Astrocyte of the spinal cord (primary cell): Measurements from ENCODE around the gene MMEL1.

ENCODE experiments used
- DNase-seq: peaks from one replicate; pipeline ENCODE4 v3.0.0; 2011; ENCODE audit warnings: low read depth, low spot score
- H3K4me3 ChIP-seq: 2 replicates; pipeline ENCODE4 v1.5.1; 2011; ENCODE audit warnings: low read depth, mild to moderate bottlenecking, low read length, moderate library complexity
- in situ Hi-C: cut with HindIII; loops from 2 replicates; pipeline ENCODE4 v1.10.0; 2017; ENCODE audit warnings: low sequenced_read_pairs
- TF ChIP-seq, protein P1 (sequence below): IDR thresholded peaks from 2 replicates; pipeline ENCODE4 v1.5.1; 2012; ENCODE audit warnings: low read depth, mild to moderate bottlenecking, low read length, inconsistent platforms

MMEL1 gene

GRCh38 chr1:2623571-2624337 is 9.1 kb downstream of the MMEL1 start:
- no peak overlapping the region for H3K4me3 ChIP-seq
- in situ Hi-C loops: no loop called here
- no peak for DNase-seq
- TF ChIP-seq, protein P1, sequence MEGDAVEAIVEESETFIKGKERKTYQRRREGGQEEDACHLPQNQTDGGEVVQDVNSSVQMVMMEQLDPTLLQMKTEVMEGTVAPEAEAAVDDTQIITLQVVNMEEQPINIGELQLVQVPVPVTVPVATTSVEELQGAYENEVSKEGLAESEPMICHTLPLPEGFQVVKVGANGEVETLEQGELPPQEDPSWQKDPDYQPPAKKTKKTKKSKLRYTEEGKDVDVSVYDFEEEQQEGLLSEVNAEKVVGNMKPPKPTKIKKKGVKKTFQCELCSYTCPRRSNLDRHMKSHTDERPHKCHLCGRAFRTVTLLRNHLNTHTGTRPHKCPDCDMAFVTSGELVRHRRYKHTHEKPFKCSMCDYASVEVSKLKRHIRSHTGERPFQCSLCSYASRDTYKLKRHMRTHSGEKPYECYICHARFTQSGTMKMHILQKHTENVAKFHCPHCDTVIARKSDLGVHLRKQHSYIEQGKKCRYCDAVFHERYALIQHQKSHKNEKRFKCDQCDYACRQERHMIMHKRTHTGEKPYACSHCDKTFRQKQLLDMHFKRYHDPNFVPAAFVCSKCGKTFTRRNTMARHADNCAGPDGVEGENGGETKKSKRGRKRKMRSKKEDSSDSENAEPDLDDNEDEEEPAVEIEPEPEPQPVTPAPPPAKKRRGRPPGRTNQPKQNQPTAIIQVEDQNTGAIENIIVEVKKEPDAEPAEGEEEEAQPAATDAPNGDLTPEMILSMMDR: no peak

GRCh38 chr1:2617971-2618470 is 14.8 kb downstream of the MMEL1 start:
- TF ChIP-seq, protein P1: no peak
- no peak overlapping the region for H3K4me3 ChIP-seq
- DNase-seq: no peak
- in situ Hi-C loops: no loop called here

DNA sequence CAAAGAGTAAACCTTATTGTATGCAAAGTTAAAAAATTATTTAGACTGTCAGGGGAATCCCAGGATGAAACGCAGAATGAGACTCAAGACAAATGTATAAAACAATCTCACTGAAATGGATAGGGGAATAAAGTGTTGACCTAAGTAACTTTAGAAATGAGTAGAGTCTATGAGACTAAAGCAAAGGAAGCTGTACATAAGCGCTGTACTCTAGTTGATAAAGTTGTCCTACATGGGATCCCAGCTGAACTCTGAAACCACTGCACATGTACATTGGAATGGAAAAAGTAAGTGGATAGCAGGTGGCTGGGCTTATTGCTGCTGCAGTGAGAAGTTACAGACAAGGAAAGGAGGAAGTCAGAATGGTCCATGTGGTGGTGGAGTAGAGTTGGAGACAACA is 18.7 kb downstream of the MMEL1 start:
- no peak for DNase-seq
- H3K4me3 ChIP-seq: no peak overlapping the region
- TF ChIP-seq, protein P1: no peak
- in situ Hi-C loops: no loop called here

DNA sequence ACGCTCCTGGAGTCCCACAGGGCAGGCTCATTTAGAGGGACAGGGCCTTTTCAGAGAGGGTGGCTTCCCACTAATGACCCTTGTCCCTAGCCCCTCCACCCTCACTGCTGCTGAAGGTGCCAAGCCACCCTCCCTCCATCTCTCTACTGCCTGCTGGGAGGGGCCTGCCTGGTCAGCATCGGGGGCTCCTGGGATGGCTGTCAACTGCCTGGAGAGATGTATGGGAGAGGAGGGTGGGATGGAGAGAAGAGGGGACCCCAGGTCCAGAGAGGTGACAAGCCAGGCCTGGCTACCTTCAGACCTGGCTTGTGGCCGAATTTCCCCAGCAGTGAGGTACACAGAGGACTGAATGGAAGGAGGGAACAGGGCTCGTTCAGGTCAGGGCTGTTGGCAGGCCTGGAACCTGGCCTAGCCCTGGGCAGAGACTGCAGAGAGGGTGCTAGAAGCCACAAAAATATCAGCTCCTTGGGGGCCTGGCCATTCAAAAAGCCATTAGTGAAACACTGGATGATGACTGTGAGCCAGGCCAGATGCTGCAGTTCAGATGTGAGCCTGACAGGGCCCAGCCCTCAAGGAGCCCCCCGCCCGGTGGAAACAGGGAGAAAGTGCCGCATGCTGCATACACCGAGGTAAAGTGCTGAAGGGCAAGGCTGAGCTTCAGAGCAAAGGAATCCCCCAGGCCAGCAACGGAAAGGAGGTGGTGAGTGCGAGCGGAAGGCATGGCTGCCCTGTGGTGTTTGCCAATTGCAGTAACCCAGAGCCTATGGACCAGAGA is 20.0 kb downstream of the MMEL1 start:
- in situ Hi-C loops: no loop called here
- no peak for DNase-seq
- no peak overlapping the region for H3K4me3 ChIP-seq
- TF ChIP-seq, protein P1: no peak

DNA sequence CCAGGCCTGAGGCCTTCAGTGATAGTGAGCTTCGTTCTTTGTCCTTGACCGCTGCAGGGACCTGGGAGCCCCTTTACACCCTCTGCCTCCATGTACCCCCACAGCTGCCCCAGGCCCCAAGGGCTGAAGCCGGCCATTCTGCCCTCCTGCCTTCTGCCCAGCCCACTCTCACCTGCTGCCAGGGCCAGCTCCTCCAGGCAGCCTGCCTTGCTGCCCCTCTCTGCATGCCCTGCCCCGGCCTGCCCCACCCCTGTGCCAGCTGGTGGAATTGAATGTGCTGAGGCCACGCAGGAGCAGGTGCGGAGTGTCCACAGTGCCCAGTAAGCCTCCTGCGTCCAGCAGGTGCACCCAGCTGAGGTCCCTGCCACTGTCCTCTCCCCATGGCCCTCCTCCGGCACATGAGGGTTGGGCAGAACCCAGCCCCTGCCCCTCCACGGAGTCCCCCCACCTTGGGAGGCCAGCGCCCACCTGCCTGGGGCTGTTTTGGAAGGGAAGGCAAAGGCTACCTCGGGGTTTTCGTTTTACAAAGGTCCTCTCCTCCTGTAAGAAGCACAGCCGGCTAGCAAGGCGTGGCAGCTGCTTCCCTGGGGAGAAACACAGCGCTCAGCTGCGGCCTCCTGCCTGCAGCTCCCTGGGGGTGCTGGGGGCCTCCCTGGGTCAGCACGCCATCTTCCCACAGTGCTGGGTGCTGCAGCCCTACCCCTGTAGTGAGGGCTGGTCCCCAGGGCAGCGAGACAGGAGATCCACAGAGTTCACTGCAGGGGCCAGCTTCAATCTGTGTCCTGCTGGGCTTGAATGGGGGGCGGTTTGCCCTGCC is 21.0 kb downstream of the MMEL1 start:
- no peak for DNase-seq
- in situ Hi-C loops: no loop called here
- TF ChIP-seq, protein P1: no peak
- H3K4me3 ChIP-seq: no peak overlapping the region

- TF ChIP-seq, protein P1: no peak
- no peak overlapping the region for H3K4me3 ChIP-seq
- peak; percentile 13 for DNase-seq
- in situ Hi-C loops: no loop called here
Measured at GRCh38 chr1:2611031-2611501, 21.8 kb downstream of the MMEL1 start.
